ENCODE measurements around the gene PHLPP1. TPM values are rescaled to one million over a fixed set of nuclear protein-coding genes. Genes with fewer than 3 reads are reported as not detected.
A peak's percentile ranks its signal among the peaks of the same experiment; 100 is the strongest.

Gene PHLPP1
- total RNA-seq, 1 donor from 2014 or later: 21.2 TPM

DNA sequence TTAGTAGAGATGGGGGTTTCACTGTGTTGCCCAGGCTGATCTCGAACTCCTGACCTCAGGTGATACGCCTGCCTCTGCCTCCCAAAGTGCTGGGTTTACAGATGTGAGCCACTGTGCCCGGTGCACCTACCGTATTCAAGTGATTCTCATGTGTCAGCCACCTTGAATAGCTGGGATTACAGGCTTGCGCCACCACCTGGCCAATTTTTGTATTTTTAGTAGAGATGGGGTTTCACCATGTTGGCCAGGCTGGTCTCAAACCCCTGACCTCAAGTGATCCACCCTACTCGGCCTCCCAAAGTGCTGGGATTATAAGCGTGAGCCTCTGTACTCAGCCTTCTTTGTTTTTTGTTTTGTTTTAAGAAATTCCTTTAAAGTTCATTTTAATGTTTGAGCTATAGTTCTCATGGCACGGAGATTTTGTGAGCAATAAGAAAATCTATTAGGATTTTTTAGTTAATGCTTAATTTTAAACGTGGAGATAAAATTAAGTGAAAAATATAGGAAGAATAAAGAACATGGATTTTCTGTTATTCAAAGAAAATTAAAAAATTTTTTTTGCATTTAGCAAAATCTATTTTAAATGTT, 242.6 kb downstream of the PHLPP1 start:
- Mint-ChIP-seq H3K27ac (no peak overlapping the region), H3K4me3 (no peak overlapping the region), H3K9me3 (no peaks in the 10 kb centered on the region), H3K36me3 (peaks cover 10% of the 10 kb centered on the region), H3K4me1 (peaks cover 7% of the 10 kb centered on the region), H3K27me3 (ENCODE audit: low read depth) (no peaks in the 10 kb centered on the region)
- no peak for DNase-seq (ENCODE audit: low spot score in 2 of 2, unreplicated experiment in 2 of 2)
- TF ChIP-seq, protein P1, sequence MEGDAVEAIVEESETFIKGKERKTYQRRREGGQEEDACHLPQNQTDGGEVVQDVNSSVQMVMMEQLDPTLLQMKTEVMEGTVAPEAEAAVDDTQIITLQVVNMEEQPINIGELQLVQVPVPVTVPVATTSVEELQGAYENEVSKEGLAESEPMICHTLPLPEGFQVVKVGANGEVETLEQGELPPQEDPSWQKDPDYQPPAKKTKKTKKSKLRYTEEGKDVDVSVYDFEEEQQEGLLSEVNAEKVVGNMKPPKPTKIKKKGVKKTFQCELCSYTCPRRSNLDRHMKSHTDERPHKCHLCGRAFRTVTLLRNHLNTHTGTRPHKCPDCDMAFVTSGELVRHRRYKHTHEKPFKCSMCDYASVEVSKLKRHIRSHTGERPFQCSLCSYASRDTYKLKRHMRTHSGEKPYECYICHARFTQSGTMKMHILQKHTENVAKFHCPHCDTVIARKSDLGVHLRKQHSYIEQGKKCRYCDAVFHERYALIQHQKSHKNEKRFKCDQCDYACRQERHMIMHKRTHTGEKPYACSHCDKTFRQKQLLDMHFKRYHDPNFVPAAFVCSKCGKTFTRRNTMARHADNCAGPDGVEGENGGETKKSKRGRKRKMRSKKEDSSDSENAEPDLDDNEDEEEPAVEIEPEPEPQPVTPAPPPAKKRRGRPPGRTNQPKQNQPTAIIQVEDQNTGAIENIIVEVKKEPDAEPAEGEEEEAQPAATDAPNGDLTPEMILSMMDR (IDR thresholded peaks at IDR 0.05; ENCODE audit: unreplicated experiment): peak; percentile 57

DNA sequence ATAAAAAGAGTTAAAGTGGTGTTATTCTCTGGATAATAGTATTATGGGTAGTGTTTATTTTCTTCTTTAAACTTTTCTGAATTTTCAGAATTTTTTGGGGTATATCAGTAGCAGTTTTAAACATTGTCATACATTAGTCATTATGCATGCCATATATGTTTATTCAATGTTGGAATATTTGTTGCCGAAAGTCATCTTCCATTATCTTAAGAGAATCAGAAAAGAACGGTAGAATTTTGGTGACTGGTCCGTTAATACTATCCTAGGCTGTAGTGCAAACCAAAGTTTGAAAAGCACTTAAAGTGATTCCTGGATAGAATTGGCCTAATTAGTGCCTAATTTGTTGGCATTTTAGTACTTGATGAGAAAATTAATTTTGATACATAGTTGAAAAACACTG, 244.1 kb downstream of the PHLPP1 start:
- TF ChIP-seq, protein P1 (IDR thresholded peaks at IDR 0.05; ENCODE audit: unreplicated experiment): no peak
- Mint-ChIP-seq H3K27ac (no peak overlapping the region), H3K36me3 (peaks cover 20% of the 10 kb centered on the region)

DNA sequence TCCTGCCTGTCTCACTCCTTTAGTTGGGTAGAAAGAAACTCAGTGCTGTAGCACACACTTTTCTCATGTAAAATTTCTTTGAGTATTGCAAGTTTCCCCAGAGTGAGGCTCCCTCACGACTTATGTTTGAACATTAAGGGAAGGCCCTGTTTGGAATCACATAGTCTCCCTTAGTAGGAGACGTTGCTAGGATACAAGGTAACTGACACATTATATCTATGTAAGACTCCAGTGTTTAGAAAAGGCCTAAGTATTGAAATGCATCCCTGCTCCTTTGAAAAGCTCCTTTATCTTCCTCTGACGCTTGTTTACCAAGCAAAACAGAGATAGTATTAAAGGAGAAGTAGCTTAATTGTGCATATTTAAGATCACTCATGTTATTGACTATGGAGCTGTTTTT, 248.2 kb downstream of the PHLPP1 start:
- TF ChIP-seq, protein P1 (IDR thresholded peaks at IDR 0.05; ENCODE audit: unreplicated experiment): no peak
- Mint-ChIP-seq H3K36me3 (peaks cover 25% of the 10 kb centered on the region), H3K9me3 (peaks cover 3% of the 10 kb centered on the region), H3K27me3 (ENCODE audit: low read depth) (no peaks in the 10 kb centered on the region), H3K4me3 (no peak overlapping the region), H3K27ac (no peak overlapping the region), H3K4me1 (no peaks in the 10 kb centered on the region)
- DNase-seq (ENCODE audit: low spot score in 2 of 2, unreplicated experiment in 2 of 2): no peak

More for the DNA sequence above, 244.1 kb downstream of the PHLPP1 start:
- Mint-ChIP-seq H3K9me3 (no peaks in the 10 kb centered on the region), H3K4me3 (no peak overlapping the region), H3K27me3 (ENCODE audit: low read depth) (no peaks in the 10 kb centered on the region), H3K4me1 (no peaks in the 10 kb centered on the region)
- no peak for DNase-seq (ENCODE audit: low spot score in 2 of 2, unreplicated experiment in 2 of 2)

DNA sequence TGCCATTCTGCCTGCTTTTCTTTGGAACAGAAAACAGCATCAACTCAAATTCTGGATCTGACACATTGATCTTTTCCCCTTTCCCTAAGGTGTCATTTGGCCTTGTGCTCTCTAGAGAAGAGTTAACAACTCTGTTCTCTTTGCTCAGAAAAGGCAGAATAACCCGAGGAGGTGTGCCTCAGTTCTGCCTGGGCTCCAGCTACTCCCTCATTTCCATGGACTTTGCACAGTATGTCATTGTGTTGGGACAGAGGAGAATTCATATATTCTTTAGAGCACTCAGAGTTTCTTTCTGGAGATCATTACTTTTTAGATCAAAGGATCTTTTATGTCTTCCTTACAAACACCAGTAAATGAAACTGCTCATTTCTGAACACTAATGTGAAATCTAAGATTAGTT, 249.1 kb downstream of the PHLPP1 start:
- H3K36me3 Mint-ChIP-seq: peaks cover 30% of the 10 kb centered on the region
- H3K9me3 Mint-ChIP-seq: peaks cover 8% of the 10 kb centered on the region
- no peak overlapping the region for H3K4me3 Mint-ChIP-seq
- H3K27ac Mint-ChIP-seq: peak overlapping the region; percentile 58
- no peaks in the 10 kb centered on the region for H3K4me1 Mint-ChIP-seq
- TF ChIP-seq, protein P1 (IDR thresholded peaks at IDR 0.05; ENCODE audit: unreplicated experiment): no peak
- no peaks in the 10 kb centered on the region for H3K27me3 Mint-ChIP-seq (ENCODE audit: low read depth)
- DNase-seq (ENCODE audit: low spot score in 2 of 2, unreplicated experiment in 2 of 2): no peak

DNA sequence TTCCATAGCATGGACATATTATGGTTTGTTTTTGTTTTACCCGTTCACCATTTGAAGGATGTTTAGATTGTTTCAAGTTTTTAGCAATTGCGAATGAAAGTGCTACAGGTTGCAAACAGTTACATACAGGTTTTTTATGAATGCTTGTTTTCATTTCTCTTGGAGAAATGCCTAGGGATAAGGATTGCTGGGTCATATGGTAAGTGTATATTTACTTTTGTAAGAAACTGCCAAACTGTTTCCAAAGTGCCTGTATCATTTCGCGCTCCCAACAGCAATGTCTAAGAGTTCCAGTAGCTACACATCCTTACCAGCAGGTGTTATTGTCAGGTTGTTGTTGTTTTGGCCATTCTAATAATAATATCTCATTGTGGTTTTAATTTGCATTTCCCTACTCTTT, 251.7 kb downstream of the PHLPP1 start:
- peaks cover 10% of the 10 kb centered on the region for H3K9me3 Mint-ChIP-seq
- no peaks in the 10 kb centered on the region for H3K4me1 Mint-ChIP-seq
- peaks cover 34% of the 10 kb centered on the region for H3K36me3 Mint-ChIP-seq
- DNase-seq (ENCODE audit: low spot score in 2 of 2, unreplicated experiment in 2 of 2): no peak
- no peak overlapping the region for H3K27ac Mint-ChIP-seq
- no peaks in the 10 kb centered on the region for H3K27me3 Mint-ChIP-seq (ENCODE audit: low read depth)
- TF ChIP-seq, protein P1 (IDR thresholded peaks at IDR 0.05; ENCODE audit: unreplicated experiment): no peak
- H3K4me3 Mint-ChIP-seq: no peak overlapping the region

DNA sequence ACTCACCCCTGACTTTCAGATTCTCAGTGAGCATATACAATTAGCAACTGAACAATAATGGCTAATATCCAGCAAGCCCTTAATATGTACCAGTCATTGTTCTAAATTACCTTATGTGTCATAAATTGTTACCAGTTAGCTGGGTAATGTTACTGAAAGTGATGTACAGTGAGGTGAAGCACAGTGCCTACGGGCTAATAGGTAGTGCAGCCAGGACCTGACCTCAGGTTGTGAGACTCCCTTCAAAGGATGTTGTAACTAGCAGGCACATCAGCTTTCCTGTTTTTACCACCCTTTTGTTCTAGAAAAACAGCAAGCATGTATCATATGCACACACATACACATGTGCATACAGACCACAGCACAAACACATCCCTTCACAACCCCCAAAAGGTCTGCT, 258.3 kb downstream of the PHLPP1 start:
- Mint-ChIP-seq H3K36me3 (peaks cover 27% of the 10 kb centered on the region), H3K4me3 (no peak overlapping the region), H3K4me1 (no peaks in the 10 kb centered on the region), H3K27ac (no peak overlapping the region), H3K9me3 (peaks cover 7% of the 10 kb centered on the region), H3K27me3 (ENCODE audit: low read depth) (no peaks in the 10 kb centered on the region)
- DNase-seq (ENCODE audit: low spot score in 2 of 2, unreplicated experiment in 2 of 2): no peak
- TF ChIP-seq, protein P1 (IDR thresholded peaks at IDR 0.05; ENCODE audit: unreplicated experiment): no peak

All from mesothelial cell of epicardium (in vitro differentiated cells).